ENCODE measurements around the gene WDR90. TPM values are rescaled to one million over a fixed set of nuclear protein-coding genes. Genes with fewer than 3 reads are reported as not detected.

WDR90 gene
- total RNA-seq, 1 experiment from 2014 or later: 68.2 TPM

- H3K79me2 ChIP-seq (ENCODE audit: insufficient read depth, low read length): no peaks in the 10 kb centered on the region
- no peak overlapping the region for H4K91ac ChIP-seq (ENCODE audit: insufficient read length, low read depth, low read length)
- peaks cover 14% of the 10 kb centered on the region for H3K23me2 ChIP-seq (ENCODE audit: insufficient read length, low read depth, low read length, poor library complexity, severe bottlenecking)
- Mint-ChIP-seq H3K9me3 (no peaks in the 10 kb centered on the region; a peak in 1 of 5 replicates), H3K4me1 (peaks cover 8 to 15% of the 10 kb centered on the region in 2 experiments), H3K4me3 (peak overlapping the region in 1 of 2 experiments; percentile 20; a peak in 1 of 5 replicates), H3K27ac (no peak overlapping the region), H3K27me3 (ENCODE audit: low read depth) (peaks cover 19% of the 10 kb centered on the region), H3K36me3 (ENCODE audit: insufficient read depth in 1 of 3, low read depth in 3 of 3) (peaks cover 4 to 30% (median 29%) of the 10 kb centered on the region in 3 experiments; a peak in 6 of 7 replicates)
- H2BK12ac ChIP-seq (ENCODE audit: insufficient read length, low read depth, low read length): no peak overlapping the region
- H3K56ac ChIP-seq (ENCODE audit: insufficient read length, low read depth, low read length): no peak overlapping the region
- H3K9ac ChIP-seq (ENCODE audit: extremely low read depth, insufficient read length, low read length): no peak overlapping the region
- H3K18ac ChIP-seq (ENCODE audit: insufficient read length, low read depth, low read length): no peak overlapping the region
- no peaks in the 10 kb centered on the region for H3K9me3 ChIP-seq (ENCODE audit: control insufficient read depth, low read depth, low read length)
- no peak overlapping the region for H3K4me2 ChIP-seq (ENCODE audit: insufficient read depth, insufficient read length, low read length)
- no peaks in the 10 kb centered on the region for H3K4me1 ChIP-seq (ENCODE audit: insufficient read depth, low read length)
- no peak overlapping the region for H3K4ac ChIP-seq (ENCODE audit: low read depth, low read length)
- H4K20me1 ChIP-seq (ENCODE audit: control insufficient read depth, insufficient read depth, insufficient read length): no peaks in the 10 kb centered on the region
- no peaks in the 10 kb centered on the region for H3K79me1 ChIP-seq (ENCODE audit: insufficient read depth, low read depth, low read length, poor library complexity, severe bottlenecking)
- no peak overlapping the region for H3K23ac ChIP-seq (ENCODE audit: insufficient read length, low read depth, low read length)
- no peak overlapping the region for H4K5ac ChIP-seq (ENCODE audit: insufficient read length, low read depth, low read length)
- H2BK20ac ChIP-seq (ENCODE audit: low read depth, low read length, poor library complexity, severe bottlenecking): no peak overlapping the region
- no peak overlapping the region for H2BK120ac ChIP-seq (ENCODE audit: low read depth, low read length, poor library complexity, severe bottlenecking)
- no peak overlapping the region for H2BK15ac ChIP-seq (ENCODE audit: low read depth, low read length)
- H3T11ph ChIP-seq (ENCODE audit: low read length): no peak overlapping the region
- no CpG with 5 or more reads among the region's 19 CpGs for WGBS (ENCODE audit: extremely low coverage, insufficient read length, low lambda C conversion rate)
- DNase-seq: no peak
- H3K27me3 ChIP-seq (ENCODE audit: insufficient read depth, low read length): peaks cover 8% of the 10 kb centered on the region; the same call in 1 of the 2 replicates
- no peak overlapping the region for H4K8ac ChIP-seq (replicated peaks; ENCODE audit: insufficient read length, low read depth, low read length)
- no peak overlapping the region for H3K27ac ChIP-seq (ENCODE audit: insufficient read length, low read depth, low read length)
- H3K14ac ChIP-seq (ENCODE audit: insufficient read depth, low read length): no peak overlapping the region
- no peak overlapping the region for H2BK5ac ChIP-seq (ENCODE audit: insufficient read length, low read length)
- no peak overlapping the region for H2AK5ac ChIP-seq (ENCODE audit: insufficient read length, low read length)
- H2AFZ ChIP-seq (ENCODE audit: low read length): no peak overlapping the region
- no peak for TF ChIP-seq CTCF (conservative IDR thresholded peaks at IDR 0.05)
Observed at GRCh38 chr16:687499-687898, 38.3 kb downstream of the WDR90 start.
